ENCODE data around the gene BRICD5.

- TF ChIP-seq GATA2 (IDR thresholded peaks at IDR 0.05; ENCODE audit: low read depth, low read length) (no peak), GATA3 (IDR thresholded peaks at IDR 0.05; ENCODE audit: low read depth, low read length) (no peak)
Measured at GRCh38 chr16:2194852-2195321, 15.8 kb downstream of the BRICD5 start.

All from SH-SY5Y (cell line).